ENCODE measurements around the gene PNMA6E.

Gene PNMA6E

GRCh38 chrX:153347530-153347929 lies 53.6 kb downstream of the PNMA6E start:
- no peak for DNase-seq
